GM19023 (cell line): ENCODE data around the gene SQSTM1.

ENCODE experiments used
- ATAC-seq: cut with Tn5 transposase; IDR thresholded peaks from one replicate; pipeline ENCODE4 v1.9.1; 2021; ENCODE audit warnings: mild to moderate bottlenecking, moderate library complexity; ENCODE audit not compliant: unreplicated experiment

Gene SQSTM1

GRCh38 chr5:179794575-179794974, 26.1 kb upstream of the SQSTM1 start:
- ATAC-seq = no peak

- no peak for ATAC-seq
These were observed 25.4 kb upstream of the SQSTM1 start for GRCh38 chr5:179795049-179795862.

GRCh38 chr5:179795863-179796833, 24.6 kb upstream of the SQSTM1 start:
- ATAC-seq = peak; percentile 71

GRCh38 chr5:179796877-179797608, 23.7 kb upstream of the SQSTM1 start:
- no peak for ATAC-seq

GRCh38 chr5:179797741-179798140, 23.0 kb upstream of the SQSTM1 start:
- no peak for ATAC-seq

- ATAC-seq = no peak
These were observed 22.4 kb upstream of the SQSTM1 start for GRCh38 chr5:179798144-179798770.

GRCh38 chr5:179798771-179799643, 21.7 kb upstream of the SQSTM1 start:
- ATAC-seq = no peak

GRCh38 chr5:179799644-179799973, 21.1 kb upstream of the SQSTM1 start:
- no peak for ATAC-seq

- ATAC-seq = no peak
These were observed 20.5 kb upstream of the SQSTM1 start for GRCh38 chr5:179800071-179800695.

GRCh38 chr5:179800696-179801201, 20.0 kb upstream of the SQSTM1 start:
- no peak for ATAC-seq

- ATAC-seq = no peak
These were observed 19.1 kb upstream of the SQSTM1 start for GRCh38 chr5:179801304-179802206.

- ATAC-seq = no peak
These were observed 18.4 kb upstream of the SQSTM1 start for GRCh38 chr5:179802207-179802883.

GRCh38 chr5:179802950-179803562, 17.6 kb upstream of the SQSTM1 start:
- ATAC-seq = no peak

- no peak for ATAC-seq
These were observed 16.8 kb upstream of the SQSTM1 start for GRCh38 chr5:179803651-179804554.

- ATAC-seq = no peak
These were observed 16.2 kb upstream of the SQSTM1 start for GRCh38 chr5:179804555-179804947.

GRCh38 chr5:179805070-179805528, 15.6 kb upstream of the SQSTM1 start:
- no peak for ATAC-seq
